ENCODE data around the gene LDLRAD4. TPM values are rescaled to one million over a fixed set of nuclear protein-coding genes. Genes with fewer than 3 reads are reported as not detected.

Gene LDLRAD4
- total RNA-seq, 1 donor = under 0.01 TPM

GRCh38 chr18:13198701-13199100 lies 19.9 kb upstream of the LDLRAD4 start:
- Histone ChIP-seq H3K9me3 (ENCODE audit: low read depth, low read length) (no peaks in the 10 kb centered on the region), H2AFZ (ENCODE audit: low read length) (no peak overlapping the region), H3K36me3 (ENCODE audit: insufficient read depth, low read length) (no peaks in the 10 kb centered on the region), H3K27me3 (ENCODE audit: insufficient read depth, low read length) (no peaks in the 10 kb centered on the region), H3K27ac (ENCODE audit: low read depth, low read length) (no peak overlapping the region), H4K20me1 (ENCODE audit: insufficient read depth, low read length) (no peaks in the 10 kb centered on the region), H3K79me2 (ENCODE audit: insufficient read depth, low read length) (no peaks in the 10 kb centered on the region), H3K4me3 (ENCODE audit: insufficient read depth, low read length) (no peak overlapping the region), H3K4me1 (ENCODE audit: insufficient read depth, low read length) (no peaks in the 10 kb centered on the region), H3K4me2 (ENCODE audit: insufficient read depth, low read length) (no peak overlapping the region)
- DNase-seq (ENCODE audit: insufficient read length, low spot score, missing footprints) = no peak
- TF ChIP-seq CTCF (IDR thresholded peaks at IDR 0.05; ENCODE audit: extremely low read depth, low read depth, low read length) = no peak

- H3K27ac ChIP-seq (ENCODE audit: low read depth, low read length) = no peak overlapping the region
- H3K9me3 ChIP-seq (ENCODE audit: low read depth, low read length) = no peaks in the 10 kb centered on the region
- H3K36me3 ChIP-seq (ENCODE audit: insufficient read depth, low read length) = no peaks in the 10 kb centered on the region
- H3K4me3 ChIP-seq (ENCODE audit: insufficient read depth, low read length) = no peak overlapping the region
- H3K27me3 ChIP-seq (ENCODE audit: insufficient read depth, low read length) = no peaks in the 10 kb centered on the region
- no peak for TF ChIP-seq CTCF (IDR thresholded peaks at IDR 0.05; ENCODE audit: extremely low read depth, low read depth, low read length)
- H2AFZ ChIP-seq (ENCODE audit: low read length) = no peak overlapping the region
- no peaks in the 10 kb centered on the region for H3K79me2 ChIP-seq (ENCODE audit: insufficient read depth, low read length)
- no peaks in the 10 kb centered on the region for H4K20me1 ChIP-seq (ENCODE audit: insufficient read depth, low read length)
- no peak for DNase-seq (ENCODE audit: insufficient read length, low spot score, missing footprints)
- H3K4me2 ChIP-seq (ENCODE audit: insufficient read depth, low read length) = no peak overlapping the region
- no peaks in the 10 kb centered on the region for H3K4me1 ChIP-seq (ENCODE audit: insufficient read depth, low read length)
Measured at GRCh38 chr18:13199169-13199568, 19.4 kb upstream of the LDLRAD4 start.

GRCh38 chr18:13201292-13201691 lies 17.3 kb upstream of the LDLRAD4 start:
- Histone ChIP-seq H3K4me2 (ENCODE audit: insufficient read depth, low read length) (no peak overlapping the region), H4K20me1 (ENCODE audit: insufficient read depth, low read length) (no peaks in the 10 kb centered on the region), H3K4me1 (ENCODE audit: insufficient read depth, low read length) (no peaks in the 10 kb centered on the region), H3K4me3 (ENCODE audit: insufficient read depth, low read length) (no peak overlapping the region), H2AFZ (ENCODE audit: low read length) (no peak overlapping the region), H3K36me3 (ENCODE audit: insufficient read depth, low read length) (no peaks in the 10 kb centered on the region), H3K9me3 (ENCODE audit: low read depth, low read length) (no peaks in the 10 kb centered on the region), H3K27ac (ENCODE audit: low read depth, low read length) (no peak overlapping the region), H3K79me2 (ENCODE audit: insufficient read depth, low read length) (no peaks in the 10 kb centered on the region), H3K27me3 (ENCODE audit: insufficient read depth, low read length) (peaks cover 3% of the 10 kb centered on the region)
- no peak for DNase-seq (ENCODE audit: insufficient read length, low spot score, missing footprints)
- TF ChIP-seq CTCF (IDR thresholded peaks at IDR 0.05; ENCODE audit: extremely low read depth, low read depth, low read length) = no peak

GRCh38 chr18:13202571-13202970 lies 16.0 kb upstream of the LDLRAD4 start:
- H3K27me3 ChIP-seq (ENCODE audit: insufficient read depth, low read length) = peaks cover 7% of the 10 kb centered on the region
- DNase-seq (ENCODE audit: insufficient read length, low spot score, missing footprints) = no peak
- no peak overlapping the region for H3K4me3 ChIP-seq (ENCODE audit: insufficient read depth, low read length)
- H3K9me3 ChIP-seq (ENCODE audit: low read depth, low read length) = no peaks in the 10 kb centered on the region
- no peak overlapping the region for H3K4me2 ChIP-seq (ENCODE audit: insufficient read depth, low read length)
- TF ChIP-seq CTCF (IDR thresholded peaks at IDR 0.05; ENCODE audit: extremely low read depth, low read depth, low read length) = no peak
- H2AFZ ChIP-seq (ENCODE audit: low read length) = no peak overlapping the region
- H3K79me2 ChIP-seq (ENCODE audit: insufficient read depth, low read length) = no peaks in the 10 kb centered on the region
- H3K36me3 ChIP-seq (ENCODE audit: insufficient read depth, low read length) = no peaks in the 10 kb centered on the region
- no peaks in the 10 kb centered on the region for H4K20me1 ChIP-seq (ENCODE audit: insufficient read depth, low read length)
- H3K4me1 ChIP-seq (ENCODE audit: insufficient read depth, low read length) = no peaks in the 10 kb centered on the region
- H3K27ac ChIP-seq (ENCODE audit: low read depth, low read length) = no peak overlapping the region
